ENCODE results near the gene PTCH1. TPM values are rescaled to one million over a fixed set of nuclear protein-coding genes. Genes with fewer than 3 reads are reported as not detected.

PTCH1 gene
- total RNA-seq, 2 experiments from 2014 or later = 3.4 to 4.0 TPM

DNA sequence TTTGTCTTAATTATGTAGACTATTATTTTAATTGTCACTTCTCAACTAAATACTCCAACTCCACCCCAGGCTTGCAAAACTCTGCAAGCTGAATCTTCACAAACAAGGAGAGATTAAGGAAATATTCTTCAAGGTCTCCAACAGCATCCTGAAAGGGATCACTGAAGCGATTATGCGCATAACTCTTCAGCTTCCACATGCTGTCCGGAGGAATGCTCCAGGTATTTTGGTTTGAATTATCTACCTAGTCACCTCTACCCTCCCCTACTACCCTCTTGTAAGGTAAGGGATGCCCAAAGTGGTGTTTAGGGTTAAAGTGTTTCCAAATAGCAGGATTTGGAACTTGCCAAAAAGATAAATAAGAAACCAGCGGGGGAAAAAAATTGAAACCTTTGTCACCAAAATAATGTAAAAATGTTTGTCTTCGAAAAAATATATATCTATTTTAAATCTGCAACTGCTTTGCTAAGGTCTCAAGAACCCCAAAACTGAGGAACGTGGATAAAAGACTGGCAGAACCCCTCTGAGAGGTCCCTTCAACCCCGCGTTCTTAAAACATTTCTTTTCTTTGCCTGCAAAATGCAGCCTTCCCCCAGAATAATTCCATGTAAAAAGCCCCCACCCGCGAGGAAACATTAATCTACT is 11.6 kb downstream of the PTCH1 start:
- Mint-ChIP-seq H3K27ac (peak overlapping the region; percentile 24), H3K9me3 (no peaks in the 10 kb centered on the region), H3K27me3 (ENCODE audit: low read depth) (peaks cover 2% of the 10 kb centered on the region), H3K4me1 (ENCODE audit: low read depth) (peaks cover 21% of the 10 kb centered on the region), H3K36me3 (ENCODE audit: low read depth) (no peaks in the 10 kb centered on the region), H3K4me3 (peak overlapping the region; percentile 71)
- intact Hi-C loops (cut with micrococcal nuclease) = loop anchor here (5.0 kb wide), 2 partner anchors 122 to 712 kb away; no protein-coding TSS in a partner anchor
- DNase-seq = no peak
- CTCF ChIA-PET = no interaction called here

- intact Hi-C loops (cut with micrococcal nuclease) = no loop called here
- Mint-ChIP-seq H3K4me3 (no peak overlapping the region), H3K4me1 (ENCODE audit: low read depth) (peaks cover 15% of the 10 kb centered on the region), H3K9me3 (no peaks in the 10 kb centered on the region), H3K27ac (no peak overlapping the region), H3K36me3 (ENCODE audit: low read depth) (no peaks in the 10 kb centered on the region), H3K27me3 (ENCODE audit: low read depth) (peaks cover 2% of the 10 kb centered on the region)
- no peak for DNase-seq
- CTCF ChIA-PET = interaction anchor here (0.6 kb wide), 1 partner anchor 32 kb away, joined by 6 read pairs; no protein-coding TSS in a partner anchor
Observed at GRCh38 chr9:95504053-95504963, 12.5 kb downstream of the PTCH1 start.

- H3K27ac Mint-ChIP-seq = no peak overlapping the region
- CTCF ChIA-PET = interaction anchor here (0.6 kb wide), 1 partner anchor 31 kb away, joined by 6 read pairs; no protein-coding TSS in a partner anchor
- DNase-seq = no peak
- intact Hi-C loops (cut with micrococcal nuclease) = no loop called here
- no peaks in the 10 kb centered on the region for H3K36me3 Mint-ChIP-seq (ENCODE audit: low read depth)
- H3K27me3 Mint-ChIP-seq (ENCODE audit: low read depth) = peaks cover 2% of the 10 kb centered on the region
- no peaks in the 10 kb centered on the region for H3K9me3 Mint-ChIP-seq
- no peak overlapping the region for H3K4me3 Mint-ChIP-seq
- peaks cover 18% of the 10 kb centered on the region for H3K4me1 Mint-ChIP-seq (ENCODE audit: low read depth)
Observed at GRCh38 chr9:95503369-95503768, 13.4 kb downstream of the PTCH1 start.

DNA sequence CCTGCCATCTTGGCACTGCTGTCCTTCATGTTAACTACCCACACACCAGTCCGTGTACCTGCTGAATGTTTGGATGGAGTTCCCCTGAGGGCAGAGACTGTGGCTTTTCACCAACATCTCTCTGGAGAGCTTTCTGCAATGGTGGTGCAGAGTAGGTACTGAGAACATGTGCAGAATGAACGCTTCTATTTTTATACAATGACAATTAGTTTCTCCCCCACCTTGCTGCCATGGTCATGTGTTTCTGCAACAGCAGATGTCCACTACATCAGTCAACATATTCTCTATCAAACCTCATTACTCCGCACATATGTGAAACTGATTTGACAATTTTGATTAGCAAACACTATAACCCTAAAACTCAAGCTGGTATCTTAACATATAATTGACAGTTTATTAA is 14.5 kb downstream of the PTCH1 start:
- Mint-ChIP-seq H3K4me1 (ENCODE audit: low read depth) (peaks cover 24% of the 10 kb centered on the region), H3K4me3 (no peak overlapping the region), H3K9me3 (no peaks in the 10 kb centered on the region), H3K36me3 (ENCODE audit: low read depth) (no peaks in the 10 kb centered on the region), H3K27me3 (ENCODE audit: low read depth) (no peaks in the 10 kb centered on the region), H3K27ac (no peak overlapping the region)
- CTCF ChIA-PET = interaction anchor here (0.8 to 0.9 kb wide), 2 partner anchors 11 to 395 kb away, joined by 3 read pairs; no protein-coding TSS in a partner anchor
- DNase-seq = no peak
- intact Hi-C loops (cut with micrococcal nuclease) = no loop called here

GRCh38 chr9:95499847-95500246 is 16.9 kb downstream of the PTCH1 start:
- Mint-ChIP-seq H3K27ac (no peak overlapping the region), H3K27me3 (ENCODE audit: low read depth) (no peaks in the 10 kb centered on the region), H3K4me3 (no peak overlapping the region), H3K4me1 (ENCODE audit: low read depth) (peaks cover 31% of the 10 kb centered on the region), H3K36me3 (ENCODE audit: low read depth) (no peaks in the 10 kb centered on the region), H3K9me3 (no peaks in the 10 kb centered on the region)
- intact Hi-C loops (cut with micrococcal nuclease) = no loop called here
- CTCF ChIA-PET = no interaction called here
- no peak for DNase-seq

- intact Hi-C loops (cut with micrococcal nuclease) = no loop called here
- CTCF ChIA-PET = no interaction called here
- Mint-ChIP-seq H3K4me3 (no peak overlapping the region), H3K4me1 (ENCODE audit: low read depth) (peaks cover 32% of the 10 kb centered on the region), H3K9me3 (no peaks in the 10 kb centered on the region), H3K36me3 (ENCODE audit: low read depth) (no peaks in the 10 kb centered on the region), H3K27ac (no peak overlapping the region), H3K27me3 (ENCODE audit: low read depth) (no peaks in the 10 kb centered on the region)
- DNase-seq = no peak
Observed at GRCh38 chr9:95499046-95499676, 17.6 kb downstream of the PTCH1 start.

GRCh38 chr9:95498641-95499040 is 18.1 kb downstream of the PTCH1 start:
- Mint-ChIP-seq H3K36me3 (ENCODE audit: low read depth) (no peaks in the 10 kb centered on the region), H3K9me3 (no peaks in the 10 kb centered on the region), H3K27me3 (ENCODE audit: low read depth) (no peaks in the 10 kb centered on the region), H3K4me3 (no peak overlapping the region), H3K4me1 (ENCODE audit: low read depth) (peaks cover 31% of the 10 kb centered on the region), H3K27ac (no peak overlapping the region)
- intact Hi-C loops (cut with micrococcal nuclease) = no loop called here
- no peak for DNase-seq
- CTCF ChIA-PET = no interaction called here

GRCh38 chr9:95497772-95498171 is 19.0 kb downstream of the PTCH1 start:
- H3K27ac Mint-ChIP-seq = no peak overlapping the region
- no peaks in the 10 kb centered on the region for H3K36me3 Mint-ChIP-seq (ENCODE audit: low read depth)
- intact Hi-C loops (cut with micrococcal nuclease) = no loop called here
- CTCF ChIA-PET = no interaction called here
- no peak for DNase-seq
- peaks cover 34% of the 10 kb centered on the region for H3K4me1 Mint-ChIP-seq (ENCODE audit: low read depth)
- no peaks in the 10 kb centered on the region for H3K9me3 Mint-ChIP-seq
- no peaks in the 10 kb centered on the region for H3K27me3 Mint-ChIP-seq (ENCODE audit: low read depth)
- H3K4me3 Mint-ChIP-seq = no peak overlapping the region

DNA sequence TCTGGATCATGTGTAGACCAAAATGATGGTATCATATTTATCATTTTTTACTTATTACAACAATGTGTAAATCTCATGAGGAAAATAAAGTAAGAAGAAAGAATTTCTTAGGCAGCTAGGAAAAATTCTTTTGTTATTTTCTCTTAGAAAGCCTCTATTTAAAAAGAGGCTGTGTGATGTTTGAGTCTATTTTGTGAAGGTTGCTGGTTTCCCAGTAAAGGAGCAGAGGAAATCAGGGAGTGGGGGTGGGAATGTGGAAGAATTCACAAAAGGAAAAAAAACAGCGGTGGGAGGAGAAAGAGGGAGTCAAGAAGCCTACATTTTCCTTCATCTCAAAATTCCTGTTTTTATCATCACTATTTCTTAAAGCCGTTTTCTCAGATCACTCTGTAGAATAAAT is 20.1 kb downstream of the PTCH1 start:
- Mint-ChIP-seq H3K4me3 (no peak overlapping the region), H3K9me3 (no peaks in the 10 kb centered on the region), H3K27ac (no peak overlapping the region), H3K4me1 (ENCODE audit: low read depth) (peaks cover 45% of the 10 kb centered on the region), H3K36me3 (ENCODE audit: low read depth) (no peaks in the 10 kb centered on the region), H3K27me3 (ENCODE audit: low read depth) (no peaks in the 10 kb centered on the region)
- CTCF ChIA-PET = interaction anchor here (0.6 kb wide), 1 partner anchor 147 kb away, joined by 5 read pairs; no protein-coding TSS in a partner anchor
- intact Hi-C loops (cut with micrococcal nuclease) = no loop called here
- no peak for DNase-seq

DNA sequence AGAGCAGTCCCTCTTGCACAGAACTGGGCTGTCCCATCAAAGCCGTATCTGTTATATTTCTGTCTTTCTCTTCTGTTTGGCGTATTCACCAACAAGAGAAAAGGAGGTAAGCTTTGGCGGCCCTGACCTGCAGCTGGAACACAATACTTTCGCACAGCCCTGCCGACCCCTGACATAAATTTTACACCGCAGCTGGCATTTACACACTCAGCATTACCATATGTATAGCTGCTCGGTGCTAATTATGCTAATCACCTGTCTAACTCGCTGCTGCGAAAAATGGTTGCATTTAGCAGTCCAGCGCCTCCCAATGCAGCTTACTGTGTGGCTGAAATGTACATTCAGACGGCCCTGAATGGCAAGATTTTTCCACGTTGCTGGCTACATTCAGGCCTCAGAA is 20.8 kb downstream of the PTCH1 start:
- Mint-ChIP-seq H3K36me3 (ENCODE audit: low read depth) (no peaks in the 10 kb centered on the region), H3K4me1 (ENCODE audit: low read depth) (peaks cover 49% of the 10 kb centered on the region), H3K4me3 (no peak overlapping the region), H3K27me3 (ENCODE audit: low read depth) (no peaks in the 10 kb centered on the region), H3K9me3 (no peaks in the 10 kb centered on the region), H3K27ac (no peak overlapping the region)
- intact Hi-C loops (cut with micrococcal nuclease) = no loop called here
- no peak for DNase-seq
- CTCF ChIA-PET = no interaction called here

DNA sequence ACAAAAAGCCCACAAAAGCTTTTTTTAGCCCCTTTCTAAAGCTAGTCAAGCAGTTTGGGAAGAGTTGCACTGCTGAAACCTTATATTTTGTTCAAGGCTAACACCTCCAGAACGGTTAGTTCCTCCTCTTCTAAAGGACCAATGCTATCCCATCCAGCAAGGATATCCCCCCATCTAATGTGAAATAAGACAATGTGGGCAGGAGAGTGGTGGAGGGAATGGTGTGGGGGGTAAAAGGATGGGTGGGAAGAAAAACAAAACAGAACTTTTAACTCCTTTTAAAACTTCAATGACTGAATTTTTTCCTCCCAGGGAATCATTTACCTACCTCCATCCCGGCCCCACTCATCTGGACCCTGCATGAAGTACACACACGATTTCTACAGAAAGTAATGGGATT is 21.2 kb downstream of the PTCH1 start:
- CTCF ChIA-PET = interaction anchor here (1.1 kb wide), 1 partner anchor 19 kb away, joined by 3 read pairs; no protein-coding TSS in a partner anchor
- peaks cover 49% of the 10 kb centered on the region for H3K4me1 Mint-ChIP-seq (ENCODE audit: low read depth)
- H3K36me3 Mint-ChIP-seq (ENCODE audit: low read depth) = no peaks in the 10 kb centered on the region
- no peak overlapping the region for H3K4me3 Mint-ChIP-seq
- no peak for DNase-seq
- no peak overlapping the region for H3K27ac Mint-ChIP-seq
- no peaks in the 10 kb centered on the region for H3K27me3 Mint-ChIP-seq (ENCODE audit: low read depth)
- H3K9me3 Mint-ChIP-seq = no peaks in the 10 kb centered on the region
- intact Hi-C loops (cut with micrococcal nuclease) = no loop called here
